H9 (cell line): ENCODE measurements around the gene PAMR1. TPM values are rescaled to one million over a fixed set of nuclear protein-coding genes. Genes with fewer than 3 reads are reported as not detected.

Experiments used
- DNase-seq: peaks from one replicate; pipeline ENCODE4 v3.0.0-alpha.2; 2017
- H2AFZ ChIP-seq: one replicate; pipeline ENCODE4 v1.6.1; 2013; ENCODE audit warnings: mild to moderate bottlenecking, low read length, control low read depth, moderate library complexity
- H2AK5ac ChIP-seq: 2 replicates; pipeline ENCODE4 v1.6.1; 2013; ENCODE audit warnings: low read length, control low read depth, mixed read lengths; ENCODE audit not compliant: insufficient read length
- H2BK120ac ChIP-seq: one replicate; pipeline ENCODE4 v1.6.1; 2013; ENCODE audit warnings: low read depth, mild to moderate bottlenecking, low read length, control low read depth, inconsistent platforms; ENCODE audit not compliant: poor library complexity, severe bottlenecking
- H2BK12ac ChIP-seq: 2 replicates; pipeline ENCODE4 v1.6.1; 2013; ENCODE audit warnings: low read length, control low read depth, mixed read lengths, low read depth; ENCODE audit not compliant: insufficient read length
- H2BK15ac ChIP-seq: 2 replicates; pipeline ENCODE4 v1.6.1; 2013; ENCODE audit warnings: low read depth, low read length, control low read depth
- H2BK20ac ChIP-seq: one replicate; pipeline ENCODE4 v1.6.1; 2013; ENCODE audit warnings: low read depth, mild to moderate bottlenecking, low read length, control low read depth, inconsistent platforms; ENCODE audit not compliant: poor library complexity, severe bottlenecking
- H2BK5ac ChIP-seq: 2 replicates; pipeline ENCODE4 v1.6.1; 2013; ENCODE audit warnings: low read length, control low read depth, mixed read lengths; ENCODE audit not compliant: insufficient read length
- H3K14ac ChIP-seq: 2 replicates; pipeline ENCODE4 v1.6.1; 2013; ENCODE audit warnings: low read length, control low read depth; ENCODE audit not compliant: insufficient read depth
- H3K18ac ChIP-seq: 2 replicates; pipeline ENCODE4 v1.6.1; 2013; ENCODE audit warnings: low read depth, mild to moderate bottlenecking, mixed read lengths, low read length, control low read depth; ENCODE audit not compliant: insufficient read length
- H3K23ac ChIP-seq: 2 replicates; pipeline ENCODE4 v1.6.1; 2013; ENCODE audit warnings: low read length, control low read depth, mixed read lengths, low read depth; ENCODE audit not compliant: insufficient read length
- H3K23me2 ChIP-seq: 2 replicates; pipeline ENCODE4 v1.6.1; 2013; ENCODE audit warnings: low read depth, mild to moderate bottlenecking, mixed read lengths, low read length, control low read depth; ENCODE audit not compliant: insufficient read length, poor library complexity, severe bottlenecking
- H3K27ac ChIP-seq: 2 replicates; pipeline ENCODE4 v1.5.1; 2013; ENCODE audit warnings: low read length, control low read depth, mixed read lengths, low read depth; ENCODE audit not compliant: insufficient read length
- H3K27me3 ChIP-seq: 2 replicates; pipeline ENCODE4 v1.6.1; 2013; ENCODE audit warnings: low read length, control low read depth, inconsistent platforms; ENCODE audit not compliant: insufficient read depth
- H3K4ac ChIP-seq: 2 replicates; pipeline ENCODE4 v1.6.1; 2013; ENCODE audit warnings: low read depth, mild to moderate bottlenecking, control low read depth, inconsistent platforms, low read length, moderate library complexity
- H3K4me1 ChIP-seq: 2 replicates; pipeline ENCODE4 v1.6.1; 2013; ENCODE audit warnings: low read length, control low read depth, inconsistent platforms; ENCODE audit not compliant: insufficient read depth
- H3K4me2 ChIP-seq: 2 replicates; pipeline ENCODE4 v1.6.1; 2013; ENCODE audit warnings: low read length, control low read depth, mixed read lengths; ENCODE audit not compliant: insufficient read length, insufficient read depth
- H3K56ac ChIP-seq: 2 replicates; pipeline ENCODE4 v1.6.1; 2013; ENCODE audit warnings: low read depth, mild to moderate bottlenecking, mixed read lengths, low read length, control low read depth; ENCODE audit not compliant: insufficient read length
- H3K79me1 ChIP-seq: 2 replicates; pipeline ENCODE4 v1.6.1; 2013; ENCODE audit warnings: low read depth, mild to moderate bottlenecking, moderate library complexity, low read length, control low read depth, inconsistent platforms; ENCODE audit not compliant: insufficient read depth, poor library complexity, severe bottlenecking
- H3K79me2 ChIP-seq: 2 replicates; pipeline ENCODE4 v1.6.1; 2013; ENCODE audit warnings: low read length, control low read depth, inconsistent platforms; ENCODE audit not compliant: insufficient read depth
- H3K9ac ChIP-seq: 2 replicates; pipeline ENCODE4 v1.6.1; 2013; ENCODE audit warnings: low read length, control low read depth, mixed read lengths; ENCODE audit not compliant: insufficient read length; ENCODE audit errors: extremely low read depth
- H3K9me3 ChIP-seq: one replicate; pipeline ENCODE4 v1.6.1; 2013; ENCODE audit warnings: low read depth, low read length, inconsistent platforms; ENCODE audit not compliant: control insufficient read depth
- H3T11ph ChIP-seq: one replicate; pipeline ENCODE4 v1.6.1; 2013; ENCODE audit warnings: mild to moderate bottlenecking, low read length, control low read depth, inconsistent platforms
- H4K20me1 ChIP-seq: one replicate; pipeline ENCODE4 v1.6.1; 2013; ENCODE audit not compliant: control insufficient read depth, insufficient read length, insufficient read depth
- H4K5ac ChIP-seq: 2 replicates; pipeline ENCODE4 v1.6.1; 2013; ENCODE audit warnings: low read depth, mild to moderate bottlenecking, mixed read lengths, low read length, control low read depth; ENCODE audit not compliant: insufficient read length
- H4K8ac ChIP-seq: replicated peaks from 2 replicates; pipeline ENCODE4 v1.6.1; 2013; ENCODE audit warnings: low read length, control low read depth, mixed read lengths, low read depth; ENCODE audit not compliant: insufficient read length
- H4K91ac ChIP-seq: 2 replicates; pipeline ENCODE4 v1.6.1; 2013; ENCODE audit warnings: low read depth, mild to moderate bottlenecking, moderate library complexity, mixed read lengths, low read length, control low read depth; ENCODE audit not compliant: insufficient read length
- H3K27ac Mint-ChIP-seq, 3 experiments: 2 replicates in 2 of 3; 3 replicates in 1 of 3; pipeline ENCODE4 v1.8.0; 2020 to 2021; ENCODE audit warnings: mixed read lengths in 3 of 3, mild to moderate bottlenecking in 1 of 3, moderate library complexity in 1 of 3
- H3K27me3 Mint-ChIP-seq: 2 replicates; pipeline ENCODE4 v1.8.0; 2021; ENCODE audit warnings: low read depth, mild to moderate bottlenecking, moderate library complexity, mixed read lengths
- H3K36me3 Mint-ChIP-seq, 3 experiments: 2 replicates in 2 of 3; 3 replicates in 1 of 3; pipeline ENCODE4 v1.8.0; 2020 to 2021; ENCODE audit warnings: low read depth in 3 of 3, mixed read lengths in 3 of 3; ENCODE audit not compliant: insufficient read depth in 1 of 3
- H3K4me1 Mint-ChIP-seq, 2 experiments: 2 replicates each; pipeline ENCODE4 v1.8.0; 2020; ENCODE audit warnings: mixed read lengths in 2 of 2
- H3K4me3 Mint-ChIP-seq, 2 experiments: 2 replicates in 1 of 2; 3 replicates in 1 of 2; pipeline ENCODE4 v1.8.0; 2020 to 2021; ENCODE audit warnings: mild to moderate bottlenecking in 2 of 2, mixed read lengths in 2 of 2, moderate library complexity in 1 of 2
- H3K9me3 Mint-ChIP-seq, 2 experiments: 2 replicates in 1 of 2; 3 replicates in 1 of 2; pipeline ENCODE4 v1.8.0; 2020; ENCODE audit warnings: mild to moderate bottlenecking in 2 of 2, mixed read lengths in 2 of 2, moderate library complexity in 1 of 2
- CTCF ChIP-seq: fragments of 200-600 bp; sonication (generic); conservative IDR thresholded peaks from 3 replicates; pipeline ENCODE4 v1.8.0; 2021; ENCODE audit warnings: antibody characterized with exemption, mild to moderate bottlenecking
- WGBS: extraction: QIAGEN DNeasy Blood & Tissue Kit; methylation state at CpG from one replicate; pipeline ENCODE4 v1.1.7; 2013; ENCODE audit warnings: missing lambda C conversion rate, low lambda C conversion rate, mixed read lengths; ENCODE audit not compliant: insufficient read length; ENCODE audit errors: extremely low coverage; 5-methylcytosine and 5-hydroxymethylcytosine counted together
- total RNA-seq: library from RNA; stranded (reverse); gene quantifications from 2 replicates; pipeline ENCODE4 v1.2.1, GENCODE V29; 2021

The PAMR1 gene
- total RNA-seq, 1 experiment from 2014 or later: 2.4 TPM

GRCh38 chr11:35524780-35525179 lies 636 bp downstream of the PAMR1 start:
- Histone ChIP-seq H3T11ph (no peak overlapping the region), H2BK20ac (no peak overlapping the region), H3K56ac (no peak overlapping the region), H3K18ac (no peak overlapping the region), H3K4ac (no peak overlapping the region), H4K5ac (no peak overlapping the region), H4K8ac (no peak overlapping the region), H2AFZ (no peak overlapping the region), H3K79me1 (no peaks in the 10 kb centered on the region), H3K79me2 (no peaks in the 10 kb centered on the region), H2BK15ac (no peak overlapping the region), H2BK12ac (no peak overlapping the region), H3K4me2 (peak overlapping the region; percentile 92), H3K23me2 (peaks cover 12% of the 10 kb centered on the region), H3K9me3 (no peaks in the 10 kb centered on the region), H3K4me1 (peaks cover 4% of the 10 kb centered on the region; the same call in 1 of the 2 replicates), H3K27ac (no peak overlapping the region), H2AK5ac (no peak overlapping the region), H2BK120ac (no peak overlapping the region), H3K27me3 (no peaks in the 10 kb centered on the region; the same call in 1 of the 2 replicates), H3K14ac (no peak overlapping the region), H3K9ac (no peak overlapping the region), H2BK5ac (no peak overlapping the region), H4K91ac (no peak overlapping the region), H4K20me1 (no peaks in the 10 kb centered on the region), H3K23ac (no peak overlapping the region)
- WGBS: no CpG with 5 or more reads among the region's 4 CpGs
- peaks cover 1 to 6% of the 10 kb centered on the region in 2 experiments; a peak in 2 of 5 replicates for H3K9me3 Mint-ChIP-seq
- no peak for DNase-seq
- H3K27me3 Mint-ChIP-seq: peaks cover 48% of the 10 kb centered on the region
- peaks cover 0 to 9% (median 0%) of the 10 kb centered on the region in 3 experiments; a peak in 3 of 7 replicates for H3K36me3 Mint-ChIP-seq
- H3K27ac Mint-ChIP-seq: no peak overlapping the region; a peak in 1 of 7 replicates
- peaks cover 27 to 36% of the 10 kb centered on the region in 2 experiments for H3K4me1 Mint-ChIP-seq
- H3K4me3 Mint-ChIP-seq: peak overlapping the region; percentile 66 to 87
- no peak for TF ChIP-seq CTCF
